ENCODE measurements around the gene MATN1. TPM values are rescaled to one million over a fixed set of nuclear protein-coding genes. Genes with fewer than 3 reads are reported as not detected.

MATN1 gene
- polyA plus RNA-seq, 1 donor from 2014 or later = not detected

GRCh38 chr1:30725450-30726095 lies 2.2 kb upstream of the MATN1 start:
- Mint-ChIP-seq H3K4me1 (peaks cover 21 to 30% (median 23%) of the 10 kb centered on the region in 3 donors), H3K4me3 (peak overlapping the region in 1 of 4 donors; percentile 41), H3K27ac (peak overlapping the region in 1 of 3 donors; percentile 18), H3K36me3 (peaks cover 1% of the 10 kb centered on the region), H3K9me3 (no peaks in the 10 kb centered on the region), H3K27me3 (no peaks in the 10 kb centered on the region)

- H3K27ac Mint-ChIP-seq = peak overlapping the region in 2 of 3 donors; percentile 35 to 50
- H3K4me3 Mint-ChIP-seq = peak overlapping the region in 1 of 4 donors; percentile 41
- H3K27me3 Mint-ChIP-seq = no peaks in the 10 kb centered on the region
- peaks cover 18 to 27% (median 24%) of the 10 kb centered on the region in 3 donors for H3K4me1 Mint-ChIP-seq
- H3K9me3 Mint-ChIP-seq = no peaks in the 10 kb centered on the region
- peaks cover 1% of the 10 kb centered on the region for H3K36me3 Mint-ChIP-seq
Measured at GRCh38 chr1:30724655-30725421, 1.5 kb upstream of the MATN1 start.

GRCh38 chr1:30724175-30724574 lies 790 bp upstream of the MATN1 start:
- peak overlapping the region in 1 of 3 donors; percentile 35 for H3K27ac Mint-ChIP-seq
- no peaks in the 10 kb centered on the region for H3K27me3 Mint-ChIP-seq
- H3K9me3 Mint-ChIP-seq = no peaks in the 10 kb centered on the region
- H3K36me3 Mint-ChIP-seq = peaks cover 1% of the 10 kb centered on the region
- peaks cover 18 to 25% (median 22%) of the 10 kb centered on the region in 3 donors for H3K4me1 Mint-ChIP-seq
- H3K4me3 Mint-ChIP-seq = peak overlapping the region in 1 of 4 donors; percentile 41

- Mint-ChIP-seq H3K36me3 (peaks cover 1% of the 10 kb centered on the region), H3K27me3 (no peaks in the 10 kb centered on the region), H3K4me1 (peaks cover 13 to 23% (median 19%) of the 10 kb centered on the region in 3 donors), H3K4me3 (peak overlapping the region in 1 of 4 donors; percentile 65), H3K9me3 (peaks cover 0 to 2% (median 0%) of the 10 kb centered on the region in 3 donors), H3K27ac (peak overlapping the region in 1 of 3 donors; percentile 62)
Measured at GRCh38 chr1:30721812-30722537, 1.4 kb downstream of the MATN1 start.

- peaks cover 1% of the 10 kb centered on the region for H3K36me3 Mint-ChIP-seq
- peak overlapping the region in 1 of 3 donors; percentile 62 for H3K27ac Mint-ChIP-seq
- H3K4me3 Mint-ChIP-seq = peak overlapping the region in 2 of 4 donors; percentile 47 to 80
- H3K27me3 Mint-ChIP-seq = no peaks in the 10 kb centered on the region
- H3K9me3 Mint-ChIP-seq = peaks cover 0 to 2% (median 0%) of the 10 kb centered on the region in 3 donors
- H3K4me1 Mint-ChIP-seq = peaks cover 13 to 23% (median 19%) of the 10 kb centered on the region in 3 donors
Measured at GRCh38 chr1:30721341-30721793, 2.0 kb downstream of the MATN1 start.

- H3K27me3 Mint-ChIP-seq = no peaks in the 10 kb centered on the region
- H3K36me3 Mint-ChIP-seq = peaks cover 1% of the 10 kb centered on the region
- H3K4me3 Mint-ChIP-seq = peak overlapping the region in 3 of 4 donors; percentile 71 to 80 (median 74)
- H3K27ac Mint-ChIP-seq = peak overlapping the region in 2 of 3 donors; percentile 46 to 80
- H3K4me1 Mint-ChIP-seq = peaks cover 13 to 23% (median 19%) of the 10 kb centered on the region in 3 donors
- H3K9me3 Mint-ChIP-seq = peaks cover 0 to 2% (median 2%) of the 10 kb centered on the region in 3 donors
Measured at GRCh38 chr1:30720271-30721223, 2.8 kb downstream of the MATN1 start.

GRCh38 chr1:30719406-30720270 lies 3.7 kb downstream of the MATN1 start:
- Mint-ChIP-seq H3K4me1 (peaks cover 13 to 23% (median 19%) of the 10 kb centered on the region in 3 donors), H3K27me3 (no peaks in the 10 kb centered on the region), H3K36me3 (peaks cover 1% of the 10 kb centered on the region), H3K27ac (peak overlapping the region; percentile 80 to 94 (median 82)), H3K9me3 (peaks cover 0 to 5% (median 2%) of the 10 kb centered on the region in 3 donors), H3K4me3 (peak overlapping the region; percentile 80 to 92 (median 86))

- Mint-ChIP-seq H3K9me3 (peaks cover 0 to 5% (median 2%) of the 10 kb centered on the region in 3 donors), H3K27me3 (no peaks in the 10 kb centered on the region), H3K4me3 (peak overlapping the region; percentile 80 to 92 (median 86)), H3K4me1 (peaks cover 11 to 19% (median 15%) of the 10 kb centered on the region in 3 donors), H3K36me3 (peaks cover 1% of the 10 kb centered on the region), H3K27ac (peak overlapping the region; percentile 80 to 94 (median 82))
Measured at GRCh38 chr1:30718636-30719405, 4.6 kb downstream of the MATN1 start.

- Mint-ChIP-seq H3K4me3 (peak overlapping the region; percentile 80 to 91 (median 88)), H3K27me3 (peaks cover 2% of the 10 kb centered on the region), H3K27ac (peak overlapping the region; percentile 80 to 96 (median 89)), H3K36me3 (peaks cover 1% of the 10 kb centered on the region), H3K9me3 (peaks cover 0 to 5% (median 2%) of the 10 kb centered on the region in 3 donors), H3K4me1 (peaks cover 11 to 18% (median 14%) of the 10 kb centered on the region in 3 donors)
Measured at GRCh38 chr1:30718091-30718635, 5.2 kb downstream of the MATN1 start.

GRCh38 chr1:30716646-30717045 lies 6.7 kb downstream of the MATN1 start:
- peaks cover 11 to 17% (median 14%) of the 10 kb centered on the region in 3 donors for H3K4me1 Mint-ChIP-seq

GRCh38 chr1:30715886-30716285 lies 7.5 kb downstream of the MATN1 start:
- Mint-ChIP-seq H3K4me1 (peaks cover 11 to 17% (median 14%) of the 10 kb centered on the region in 3 donors), H3K27ac (no peak overlapping the region), H3K9me3 (peaks cover 2 to 5% (median 2%) of the 10 kb centered on the region in 3 donors), H3K36me3 (no peaks in the 10 kb centered on the region), H3K4me3 (no peak overlapping the region), H3K27me3 (peaks cover 4% of the 10 kb centered on the region)

More at GRCh38 chr1:30716646-30717045, 6.7 kb downstream of the MATN1 start:
- Mint-ChIP-seq H3K4me3 (peak overlapping the region in 2 of 4 donors; percentile 6 to 63), H3K9me3 (peaks cover 0 to 5% (median 2%) of the 10 kb centered on the region in 3 donors), H3K27ac (peak overlapping the region in 1 of 3 donors; percentile 49), H3K36me3 (no peaks in the 10 kb centered on the region), H3K27me3 (peaks cover 4% of the 10 kb centered on the region)

- H3K36me3 Mint-ChIP-seq = no peaks in the 10 kb centered on the region
- peaks cover 2 to 5% (median 2%) of the 10 kb centered on the region in 3 donors for H3K9me3 Mint-ChIP-seq
- H3K27me3 Mint-ChIP-seq = peaks cover 4% of the 10 kb centered on the region
- no peak overlapping the region for H3K27ac Mint-ChIP-seq
- peaks cover 11 to 14% (median 12%) of the 10 kb centered on the region in 3 donors for H3K4me1 Mint-ChIP-seq
- peak overlapping the region in 1 of 4 donors; percentile 37 for H3K4me3 Mint-ChIP-seq
Measured at GRCh38 chr1:30715216-30715615, 8.2 kb downstream of the MATN1 start.
